BJ (cell line): ENCODE data around the gene ELAC1. TPM values are rescaled to one million over a fixed set of nuclear protein-coding genes. Genes with fewer than 3 reads are reported as not detected.
"Not testable (repeated sequence)": the region's sequence is repeated elsewhere in the genome, so short reads cannot be mapped to it uniquely, and the experiment has no call there.

Experiments
- CTCF ChIA-PET: fragments of 350-600 bp; formaldehyde crosslinking; extraction: SDS; loops from one replicate; lab custom pipeline; 2021; ENCODE audit warnings: antibody characterized with exemption, inconsistent platforms; lab: Yijun Ruan, JAX
- POLR2A ChIA-PET: fragments of 300-600 bp; sonication (Branson Sonifier 250); formaldehyde crosslinking; extraction: SDS; loops from one replicate; lab custom pipeline; 2021; ENCODE audit warnings: antibody characterized with exemption; lab: Charles Lee
- DNase-seq: peaks from one replicate; pipeline ENCODE4 v3.0.0-alpha.2; 2011; ENCODE audit warnings: low read depth
- H3K27me3 ChIP-seq: 2 replicates; pipeline ENCODE4 v1.6.0; 2011; ENCODE audit warnings: low read length; ENCODE audit not compliant: control insufficient read depth, insufficient read depth
- H3K36me3 ChIP-seq: 2 replicates; pipeline ENCODE4 v1.5.1; 2011; ENCODE audit warnings: low read length; ENCODE audit not compliant: control insufficient read depth, insufficient read depth
- H3K4me3 ChIP-seq: 2 replicates; pipeline ENCODE4 v1.5.1; 2011; ENCODE audit warnings: low read depth, mild to moderate bottlenecking, control low read depth, low read length
- polyA plus RNA-seq: library from polyadenylated mRNA; depleted of rRNA; stranded (reverse); fragments of >200 nt; gene quantifications from 2 replicates; pipeline ENCODE4 v1.2.3, GENCODE V29; 2011
- TF ChIP-seq, protein P1 (sequence below): IDR thresholded peaks from 2 replicates; pipeline ENCODE4 v1.5.1; 2011; ENCODE audit warnings: low read depth, mild to moderate bottlenecking, control low read depth, inconsistent platforms, low read length, moderate library complexity; ENCODE audit not compliant: insufficient read depth

ELAC1 gene
- polyA plus RNA-seq, 1 experiment = 4.4 TPM

DNA sequence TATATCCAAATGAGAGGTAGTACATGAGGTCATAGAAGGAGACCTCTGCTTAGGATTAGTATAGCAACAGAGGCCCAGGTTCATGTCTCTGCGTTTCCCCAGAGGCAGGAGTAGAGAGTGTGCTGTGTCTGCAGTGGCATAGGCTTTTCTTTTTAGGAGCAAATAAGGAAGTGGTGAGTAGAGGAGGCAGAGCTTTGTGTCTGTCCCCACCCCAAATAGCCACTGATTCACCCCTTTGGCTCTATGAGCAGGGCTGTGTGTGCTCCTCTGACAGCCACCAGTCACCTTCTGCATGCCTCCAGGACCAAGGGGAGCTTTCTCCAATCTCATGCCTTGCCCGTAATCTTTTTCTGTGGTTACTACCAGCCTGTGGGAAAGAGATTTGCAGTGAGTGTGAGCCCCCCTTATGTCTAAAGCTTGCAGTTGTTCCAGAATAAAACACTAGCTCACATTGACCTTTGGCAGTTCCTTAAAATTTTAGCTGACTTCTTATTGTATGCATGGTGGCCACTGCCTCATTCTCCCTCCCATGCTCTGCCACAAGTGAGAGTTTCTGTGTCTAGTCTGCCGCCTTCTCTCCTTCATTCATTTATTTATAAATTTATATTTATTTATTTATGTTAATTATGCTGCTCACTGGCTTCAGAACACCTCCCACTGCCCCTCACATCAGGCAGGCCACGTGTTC is 23.5 kb upstream of the ELAC1 start:
- POLR2A ChIA-PET = no interaction called here
- TF ChIP-seq, protein P1, sequence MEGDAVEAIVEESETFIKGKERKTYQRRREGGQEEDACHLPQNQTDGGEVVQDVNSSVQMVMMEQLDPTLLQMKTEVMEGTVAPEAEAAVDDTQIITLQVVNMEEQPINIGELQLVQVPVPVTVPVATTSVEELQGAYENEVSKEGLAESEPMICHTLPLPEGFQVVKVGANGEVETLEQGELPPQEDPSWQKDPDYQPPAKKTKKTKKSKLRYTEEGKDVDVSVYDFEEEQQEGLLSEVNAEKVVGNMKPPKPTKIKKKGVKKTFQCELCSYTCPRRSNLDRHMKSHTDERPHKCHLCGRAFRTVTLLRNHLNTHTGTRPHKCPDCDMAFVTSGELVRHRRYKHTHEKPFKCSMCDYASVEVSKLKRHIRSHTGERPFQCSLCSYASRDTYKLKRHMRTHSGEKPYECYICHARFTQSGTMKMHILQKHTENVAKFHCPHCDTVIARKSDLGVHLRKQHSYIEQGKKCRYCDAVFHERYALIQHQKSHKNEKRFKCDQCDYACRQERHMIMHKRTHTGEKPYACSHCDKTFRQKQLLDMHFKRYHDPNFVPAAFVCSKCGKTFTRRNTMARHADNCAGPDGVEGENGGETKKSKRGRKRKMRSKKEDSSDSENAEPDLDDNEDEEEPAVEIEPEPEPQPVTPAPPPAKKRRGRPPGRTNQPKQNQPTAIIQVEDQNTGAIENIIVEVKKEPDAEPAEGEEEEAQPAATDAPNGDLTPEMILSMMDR = no peak
- CTCF ChIA-PET = no interaction called here
- Histone ChIP-seq H3K36me3 (0 out of 2 replicates have a peak, but pooled peaks cover 2% of the 10 kb centered on the region), H3K27me3 (no peaks in the 10 kb centered on the region), H3K4me3 (no peak overlapping the region)
- DNase-seq = no peak

DNA sequence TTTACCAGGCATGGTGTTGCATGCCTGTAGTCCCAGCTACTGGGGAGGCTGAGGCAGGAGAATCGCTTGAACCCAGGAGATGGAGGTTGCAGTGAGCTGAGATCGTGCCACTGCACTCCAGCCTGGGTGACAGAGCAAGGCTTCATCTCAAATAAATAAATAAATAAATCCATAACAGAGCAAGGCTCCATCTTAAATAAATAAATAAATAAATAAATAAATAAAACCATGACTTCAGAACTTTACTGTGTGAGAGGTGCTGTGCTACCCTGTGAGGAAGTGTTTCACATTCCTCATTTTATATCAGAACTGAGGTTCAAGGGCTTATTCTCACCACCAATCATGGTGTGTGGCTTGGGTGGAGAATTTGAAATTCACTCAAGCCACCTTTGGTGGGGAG is 21.9 kb upstream of the ELAC1 start:
- CTCF ChIA-PET, POLR2A ChIA-PET: not testable (repeated sequence)

DNA sequence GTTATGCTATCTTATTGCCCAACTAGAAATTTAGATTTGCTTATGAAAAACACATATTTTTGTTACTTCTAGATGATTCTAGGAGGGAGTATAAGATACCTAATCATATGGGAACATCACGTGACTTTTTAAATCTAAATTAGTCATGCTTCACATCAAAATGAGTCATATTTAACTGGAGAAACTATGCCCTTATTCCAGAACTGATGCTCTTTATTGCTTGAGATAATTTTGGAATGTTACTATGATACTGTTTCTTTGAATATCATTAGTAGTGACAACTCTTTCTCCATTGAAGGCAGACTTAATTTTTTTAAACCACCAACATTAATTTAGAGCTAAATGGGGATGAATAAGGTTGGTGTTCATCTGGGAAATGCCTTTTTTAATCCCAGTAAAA is 19.9 kb upstream of the ELAC1 start:
- no peaks in the 10 kb centered on the region for H3K27me3 ChIP-seq
- H3K4me3 ChIP-seq = no peak overlapping the region
- ChIA-PET CTCF (no interaction called here), POLR2A (no interaction called here)
- 0 out of 2 replicates have a peak, but pooled peaks cover 2% of the 10 kb centered on the region for H3K36me3 ChIP-seq
- TF ChIP-seq, protein P1 = no peak
- DNase-seq = no peak

More for the DNA sequence above, 21.9 kb upstream of the ELAC1 start:
- H3K27me3 ChIP-seq, DNase-seq, H3K36me3 ChIP-seq, H3K4me3 ChIP-seq: not testable (repeated sequence)

DNA sequence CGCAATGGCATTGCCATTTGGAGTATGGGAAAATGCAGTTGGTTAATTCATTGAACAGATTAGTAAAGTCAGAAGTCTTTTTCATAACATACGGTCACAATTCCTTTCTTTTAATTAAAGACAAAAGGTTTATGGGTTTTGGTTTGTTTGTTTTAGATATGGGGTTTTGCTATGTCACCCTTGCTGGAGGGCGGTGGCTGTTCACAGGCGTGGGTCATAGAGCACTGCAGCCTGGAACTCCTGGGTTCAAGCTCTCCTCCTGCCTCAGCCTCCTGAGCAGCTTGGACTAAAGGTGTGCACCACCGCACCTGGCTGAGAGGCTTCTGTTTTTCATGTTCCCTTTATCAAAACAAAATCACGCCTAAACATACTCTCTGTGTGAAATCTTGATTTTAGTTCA is 18.7 kb upstream of the ELAC1 start:
- H3K36me3 ChIP-seq = no peaks in the 10 kb centered on the region
- DNase-seq = no peak
- no peaks in the 10 kb centered on the region for H3K27me3 ChIP-seq
- CTCF ChIA-PET = interaction anchor here (0.7 kb wide), 1 partner anchor 79 kb away, joined by 3 read pairs; no protein-coding TSS in a partner anchor
- H3K4me3 ChIP-seq = no peak overlapping the region
- POLR2A ChIA-PET = no interaction called here
- TF ChIP-seq, protein P1 = no peak

DNA sequence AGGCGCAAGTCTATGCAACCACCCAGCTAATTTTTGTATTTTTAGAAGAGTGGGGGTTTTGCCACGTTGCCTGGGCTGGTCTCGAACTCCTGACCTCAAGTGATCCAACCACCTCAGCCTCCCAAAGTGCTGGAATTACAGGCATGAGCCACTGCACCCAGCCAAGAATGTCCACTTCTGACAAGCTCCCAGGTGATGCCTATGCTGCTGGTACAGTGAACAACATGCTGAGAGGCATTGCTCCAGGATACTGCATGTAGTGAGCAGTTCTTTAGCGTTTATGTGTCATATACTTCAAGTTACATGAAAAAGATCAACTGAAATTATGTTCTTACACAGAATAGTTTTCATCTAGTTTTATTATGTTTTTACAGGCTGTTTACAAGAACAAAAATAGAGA is 17.2 kb upstream of the ELAC1 start:
- CTCF ChIA-PET = no interaction called here
- no peak overlapping the region for H3K4me3 ChIP-seq
- POLR2A ChIA-PET = no interaction called here
- H3K36me3 ChIP-seq = no peaks in the 10 kb centered on the region
- DNase-seq = no peak
- H3K27me3 ChIP-seq = no peaks in the 10 kb centered on the region
- TF ChIP-seq, protein P1 = no peak

DNA sequence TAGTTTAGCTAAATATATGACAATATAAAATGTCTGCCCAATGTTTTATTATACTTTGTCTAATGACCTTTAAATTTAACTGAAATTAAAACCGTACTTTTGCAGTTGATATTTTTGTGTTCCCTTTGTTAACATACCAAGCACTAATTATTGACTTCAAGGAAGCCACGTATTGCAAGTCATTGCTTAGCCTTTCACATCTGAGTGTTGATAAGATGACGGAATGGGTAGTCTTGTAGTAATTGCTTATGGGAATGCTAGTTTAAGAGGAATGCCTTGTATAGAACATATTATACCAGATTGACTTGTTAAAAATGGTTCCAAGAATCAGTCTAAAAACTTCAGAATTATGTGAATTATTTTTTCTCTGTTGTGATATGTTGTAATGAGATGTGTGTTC is 14.0 kb upstream of the ELAC1 start:
- H3K4me3 ChIP-seq = no peak overlapping the region
- CTCF ChIA-PET = no interaction called here
- POLR2A ChIA-PET = no interaction called here
- no peak for DNase-seq
- no peaks in the 10 kb centered on the region for H3K27me3 ChIP-seq
- TF ChIP-seq, protein P1 = no peak
- no peaks in the 10 kb centered on the region for H3K36me3 ChIP-seq
